Adrenal gland (tissue), 5 donors: ENCODE data around the gene CDK14.

ENCODE experiments used
- POLR2A ChIP-seq, 2 donors: fragments of 450-650 bp; IDR thresholded peaks; one replicate each; pipeline ENCODE4 v1.6.1; 2017; ENCODE audit warnings: antibody characterized with exemption in 2 of 2, mild to moderate bottlenecking in 2 of 2, moderate library complexity in 1 of 2
- TF ChIP-seq, protein P1 (sequence below), 6 experiments: fragments of 450-650 bp in 4 of 6; fragments of 200-600 bp in 2 of 6; sonication (generic) in 1 of 6; IDR thresholded peaks; 1 replicate in 5 of 6; 2 replicates in 1 of 6; pipeline versions ENCODE4 v1.5.1 to v1.8.0; 2016 to 2021; ENCODE audit warnings: antibody characterized with exemption in 6 of 6, mild to moderate bottlenecking in 2 of 6, moderate library complexity in 1 of 6
- donor health status: DM: no; HTN: no; CAD: no.

DNA sequence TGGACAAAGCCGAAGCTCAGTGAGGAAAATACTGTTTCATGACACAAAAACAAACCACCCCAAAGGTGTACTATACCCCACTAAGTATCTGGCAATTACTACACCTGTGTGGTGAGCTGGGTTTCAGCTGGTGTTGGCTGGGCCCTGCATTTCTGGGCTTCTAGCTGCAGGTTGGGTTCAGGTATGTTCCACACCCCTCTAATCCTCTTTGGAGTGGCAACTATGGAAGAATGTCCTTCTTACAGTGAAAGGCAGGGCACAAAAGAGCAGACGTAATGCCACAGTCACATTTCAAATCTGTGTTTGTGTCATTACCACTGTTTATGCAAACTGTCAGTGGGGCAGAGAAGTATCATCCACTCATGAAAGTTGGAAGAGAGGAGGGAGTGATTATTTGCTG, 466.6 kb downstream of the CDK14 start:
- TF ChIP-seq, protein P1, sequence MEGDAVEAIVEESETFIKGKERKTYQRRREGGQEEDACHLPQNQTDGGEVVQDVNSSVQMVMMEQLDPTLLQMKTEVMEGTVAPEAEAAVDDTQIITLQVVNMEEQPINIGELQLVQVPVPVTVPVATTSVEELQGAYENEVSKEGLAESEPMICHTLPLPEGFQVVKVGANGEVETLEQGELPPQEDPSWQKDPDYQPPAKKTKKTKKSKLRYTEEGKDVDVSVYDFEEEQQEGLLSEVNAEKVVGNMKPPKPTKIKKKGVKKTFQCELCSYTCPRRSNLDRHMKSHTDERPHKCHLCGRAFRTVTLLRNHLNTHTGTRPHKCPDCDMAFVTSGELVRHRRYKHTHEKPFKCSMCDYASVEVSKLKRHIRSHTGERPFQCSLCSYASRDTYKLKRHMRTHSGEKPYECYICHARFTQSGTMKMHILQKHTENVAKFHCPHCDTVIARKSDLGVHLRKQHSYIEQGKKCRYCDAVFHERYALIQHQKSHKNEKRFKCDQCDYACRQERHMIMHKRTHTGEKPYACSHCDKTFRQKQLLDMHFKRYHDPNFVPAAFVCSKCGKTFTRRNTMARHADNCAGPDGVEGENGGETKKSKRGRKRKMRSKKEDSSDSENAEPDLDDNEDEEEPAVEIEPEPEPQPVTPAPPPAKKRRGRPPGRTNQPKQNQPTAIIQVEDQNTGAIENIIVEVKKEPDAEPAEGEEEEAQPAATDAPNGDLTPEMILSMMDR (IDR thresholded peaks at IDR 0.05), result no peak
- TF ChIP-seq POLR2A (IDR thresholded peaks at IDR 0.05), result no peak
